Fibroblast of peridontal ligament (primary cell): ENCODE results near the gene SMURF1.

Source experiments
- DNase-seq: peaks from one replicate; pipeline ENCODE4 v3.0.0-alpha.2; 2010; ENCODE audit errors: extremely low read depth

The SMURF1 gene

GRCh38 chr7:99029466-99030435 is 114.2 kb downstream of the SMURF1 start:
- no peak for DNase-seq

- no peak for DNase-seq
These were observed 115.5 kb downstream of the SMURF1 start for GRCh38 chr7:99028261-99028973.

GRCh38 chr7:99027841-99028240 is 116.1 kb downstream of the SMURF1 start:
- DNase-seq: no peak

GRCh38 chr7:99027241-99027640 is 116.7 kb downstream of the SMURF1 start:
- DNase-seq: no peak

- peak; percentile 57 for DNase-seq
These were observed 119.8 kb downstream of the SMURF1 start for GRCh38 chr7:99024066-99024465.

- DNase-seq: peak; percentile 67
These were observed 121.9 kb downstream of the SMURF1 start for GRCh38 chr7:99021941-99022560.

- DNase-seq: no peak
These were observed 123.5 kb downstream of the SMURF1 start for GRCh38 chr7:99020413-99020715.

GRCh38 chr7:99019523-99020412 is 124.1 kb downstream of the SMURF1 start:
- DNase-seq: no peak

GRCh38 chr7:99016196-99016595 is 127.7 kb downstream of the SMURF1 start:
- no peak for DNase-seq

GRCh38 chr7:99014113-99014985 is 129.6 kb downstream of the SMURF1 start:
- DNase-seq: no peak

GRCh38 chr7:99013266-99014112 is 130.4 kb downstream of the SMURF1 start:
- DNase-seq: no peak

GRCh38 chr7:99012722-99013121 is 131.2 kb downstream of the SMURF1 start:
- DNase-seq: no peak

GRCh38 chr7:99011706-99012404 is 132.1 kb downstream of the SMURF1 start:
- no peak for DNase-seq

- DNase-seq: no peak
These were observed 132.6 kb downstream of the SMURF1 start for GRCh38 chr7:99011341-99011705.

GRCh38 chr7:99010281-99010680 is 133.6 kb downstream of the SMURF1 start:
- DNase-seq: no peak

- no peak for DNase-seq
These were observed 134.9 kb downstream of the SMURF1 start for GRCh38 chr7:99008921-99009530.

- no peak for DNase-seq
These were observed 135.7 kb downstream of the SMURF1 start for GRCh38 chr7:99008181-99008631.

- no peak for DNase-seq
These were observed 137.0 kb downstream of the SMURF1 start for GRCh38 chr7:99006739-99007424.
